Head of caudate nucleus (tissue), 42 donors: ENCODE measurements around the gene KCNQ5.

ENCODE experiments used
- DNase-seq, 42 donors: peaks; one replicate each; pipeline versions ENCODE4 v3.0.0 to v3.0.0-alpha.2; 2020 to 2021; ENCODE audit warnings: mixed read lengths in 7 of 42
- intact Hi-C: fragments of 100-400 bp; cut with DNase I; formaldehyde crosslinking; loops from one replicate; pipeline ENCODE4 v1.15.0; 2022

The KCNQ5 gene

DNA sequence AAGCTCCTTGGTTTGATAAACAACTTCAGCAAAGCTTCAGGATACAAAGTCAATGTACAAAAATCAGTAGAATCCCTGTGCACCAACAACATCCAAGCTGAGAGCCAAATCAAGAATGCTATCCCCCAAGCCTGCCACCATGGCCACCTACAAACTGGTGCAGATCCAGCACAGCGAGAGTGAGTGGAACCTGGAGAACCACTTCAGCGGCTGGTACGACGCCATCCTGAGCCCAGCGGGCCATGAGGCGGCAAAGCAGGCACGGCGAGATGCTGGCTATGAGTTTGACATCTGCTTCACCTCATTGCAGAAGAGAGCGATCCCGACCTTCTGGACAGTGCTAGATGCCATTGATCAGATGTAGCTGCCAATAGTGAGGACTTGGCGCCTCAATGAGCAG, 433.1 kb downstream of the KCNQ5 start:
- intact Hi-C loops = no loop called here
- no peak for DNase-seq

DNA sequence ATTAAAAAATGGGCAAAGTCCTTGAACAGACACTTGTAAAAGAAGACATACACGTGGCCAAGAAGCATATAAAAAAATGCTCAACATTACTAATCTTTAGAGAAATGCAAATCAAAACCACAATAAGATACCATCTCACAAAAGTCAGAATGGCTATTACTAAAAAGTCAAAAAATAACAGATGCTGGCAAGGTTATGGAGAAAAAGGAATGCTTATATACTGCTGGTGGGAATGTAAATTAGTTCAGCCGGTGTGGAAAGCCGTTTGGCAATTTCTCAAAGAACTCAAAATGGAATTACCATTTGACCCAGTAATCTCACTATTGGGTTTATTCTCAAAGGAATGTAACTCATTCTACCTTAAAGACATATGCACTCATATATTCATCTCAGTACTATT, 436.9 kb downstream of the KCNQ5 start:
- DNase-seq = no peak
- intact Hi-C loops = no loop called here

DNA sequence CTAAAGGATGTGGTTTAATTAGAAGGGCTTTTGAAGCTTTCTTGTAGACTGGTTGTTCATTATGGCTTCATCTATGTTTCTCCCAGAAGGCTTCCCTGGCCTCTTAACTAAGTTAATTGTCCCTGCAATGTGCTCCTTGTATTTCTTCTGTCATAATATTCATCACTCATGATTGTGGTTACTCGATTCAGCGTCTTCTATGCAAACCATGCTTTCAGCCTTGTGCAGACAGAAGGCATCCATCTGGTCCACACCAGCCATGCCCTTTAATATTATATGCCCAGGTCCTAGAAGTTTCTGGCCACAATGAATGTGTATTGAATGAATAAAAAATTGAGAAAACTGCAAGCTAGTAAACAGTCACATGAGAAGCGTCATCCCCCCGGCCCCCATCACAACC, 440.3 kb downstream of the KCNQ5 start:
- no peak for DNase-seq
- intact Hi-C loops = no loop called here

DNA sequence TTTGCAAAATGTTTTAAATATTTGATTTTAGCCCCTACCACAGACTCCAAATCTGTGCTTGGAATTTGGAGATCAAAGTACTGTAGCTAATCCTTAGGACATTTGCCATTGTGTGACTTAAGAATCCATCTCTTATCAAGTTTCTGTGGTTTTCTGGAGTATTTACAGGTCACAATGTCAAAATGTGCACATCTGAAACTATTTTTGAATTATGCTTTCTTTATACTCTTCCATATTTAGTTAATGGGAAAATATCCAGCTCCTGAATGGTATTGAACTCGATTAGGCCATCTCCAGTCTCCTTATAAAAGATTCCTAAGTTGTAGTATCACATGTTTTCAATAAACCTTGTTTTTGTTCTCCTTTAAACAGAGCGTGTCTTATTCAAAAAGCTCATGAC, 441.0 kb downstream of the KCNQ5 start:
- DNase-seq = no peak
- intact Hi-C loops = no loop called here

DNA sequence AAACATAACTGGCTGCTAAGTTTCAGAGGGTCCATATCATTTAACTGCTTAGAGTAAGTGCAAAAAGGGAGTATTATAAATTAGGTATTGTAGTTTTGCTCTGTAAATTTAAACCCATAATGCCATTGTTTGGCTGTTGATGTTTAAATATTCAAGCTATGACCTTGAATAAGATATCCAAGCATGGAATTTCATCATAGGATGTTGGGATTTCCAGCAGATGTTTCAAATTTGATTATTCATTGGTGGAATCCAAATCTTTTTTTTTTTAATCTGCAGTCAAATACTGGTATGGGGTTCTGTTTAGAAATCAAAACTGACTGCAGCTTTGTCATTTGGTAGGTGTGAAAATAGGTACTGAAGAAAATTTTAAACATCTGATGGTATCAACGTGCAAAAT, 442.4 kb downstream of the KCNQ5 start:
- intact Hi-C loops = no loop called here
- DNase-seq = no peak

DNA sequence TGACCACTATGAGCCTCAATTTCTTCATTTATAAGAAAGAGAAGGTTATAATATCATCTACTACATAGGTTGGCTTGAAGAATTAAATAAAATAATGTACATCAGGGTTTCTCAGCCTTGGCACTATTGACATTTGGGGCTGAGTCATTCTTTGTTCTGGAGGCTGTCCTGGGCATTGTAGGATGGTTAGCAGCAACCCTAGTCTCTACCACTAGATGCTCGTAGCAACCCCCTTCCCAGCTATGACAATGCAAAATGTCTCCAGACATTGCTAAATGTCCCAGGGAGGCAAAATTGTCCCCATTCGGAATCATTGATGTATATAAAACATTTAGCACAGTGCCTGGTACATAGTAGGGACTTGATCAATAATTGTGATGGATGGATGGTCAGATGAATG, 451.4 kb downstream of the KCNQ5 start:
- no peak for DNase-seq
- intact Hi-C loops = no loop called here

DNA sequence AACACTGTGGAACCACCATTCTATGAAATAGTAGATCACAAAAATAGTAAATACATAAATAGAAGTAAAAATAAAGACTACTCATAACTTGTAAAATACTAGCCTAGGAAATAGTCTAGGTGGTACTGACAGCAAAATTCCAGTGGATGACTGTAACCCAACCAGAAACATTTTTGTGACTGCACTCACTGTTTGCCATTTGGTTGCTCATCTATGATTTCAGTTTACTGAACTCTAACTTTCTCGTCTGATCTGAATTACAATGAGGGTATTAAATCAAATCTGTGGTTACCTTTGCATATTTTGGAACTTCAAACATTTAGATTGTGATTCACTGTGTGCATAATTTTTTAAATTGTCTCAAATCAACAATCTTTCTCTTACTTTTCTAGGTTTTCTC, 452.3 kb downstream of the KCNQ5 start:
- intact Hi-C loops = no loop called here
- no peak for DNase-seq

DNA sequence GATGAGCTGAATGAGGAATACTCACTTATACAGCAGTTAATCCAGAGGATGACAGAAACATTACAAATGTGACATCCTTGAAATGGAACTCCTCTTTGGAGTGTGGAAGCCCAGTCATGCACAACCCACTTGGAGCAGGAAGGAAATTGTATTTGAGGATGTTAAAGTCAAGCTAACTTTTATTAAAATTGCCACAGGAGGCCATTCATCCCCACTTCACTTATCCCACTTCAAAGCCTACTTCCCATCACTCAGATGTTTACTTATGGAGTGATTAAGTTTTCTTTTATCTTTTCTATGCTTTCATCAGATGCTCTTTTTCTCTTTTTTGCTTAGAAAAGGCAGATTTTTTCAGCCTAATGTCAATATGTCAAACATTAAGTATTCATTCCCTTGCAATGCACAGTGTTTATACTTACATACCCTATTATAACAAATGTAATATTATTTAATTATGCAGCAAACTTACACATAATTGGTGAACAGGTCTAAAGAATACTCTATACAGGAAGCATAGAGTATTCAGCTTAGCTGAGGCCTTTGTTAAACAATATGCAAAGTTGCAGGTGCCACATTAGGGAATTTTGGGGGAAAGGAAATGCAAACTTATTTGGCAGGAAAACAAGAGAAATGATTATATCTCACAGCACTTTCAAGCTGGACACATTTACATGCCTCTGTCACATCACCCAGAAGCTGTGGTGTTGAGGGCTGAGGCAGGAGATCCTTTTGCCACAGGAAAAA, 454.5 kb downstream of the KCNQ5 start:
- intact Hi-C loops = no loop called here

DNA sequence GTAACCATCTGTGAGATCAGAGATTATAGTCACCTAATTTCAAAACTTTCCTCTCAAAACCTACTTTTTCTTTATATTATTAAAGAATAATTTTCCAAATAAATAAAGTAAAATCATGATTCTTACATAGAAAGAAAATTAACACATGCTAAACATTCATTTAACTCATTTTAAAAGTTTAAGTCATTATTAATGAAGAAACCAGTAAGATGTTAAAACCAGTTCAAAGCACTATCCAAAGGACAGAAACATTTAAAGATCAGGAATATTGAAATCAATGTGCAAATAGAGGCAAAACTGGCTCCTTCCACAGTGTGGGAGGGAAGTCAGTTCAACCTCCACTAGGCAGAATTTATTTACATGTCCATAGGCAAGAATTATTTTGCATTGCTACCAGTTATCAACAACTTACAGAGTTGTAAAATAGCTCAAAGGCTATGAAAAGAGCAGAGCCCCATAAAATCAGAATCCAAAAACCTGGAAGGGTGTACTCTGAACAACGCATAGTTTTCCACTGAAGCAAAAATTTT, 456.5 kb downstream of the KCNQ5 start:
- intact Hi-C loops = no loop called here
- DNase-seq = no peak

More for the DNA sequence above, 454.5 kb downstream of the KCNQ5 start:
- DNase-seq = no peak

DNA sequence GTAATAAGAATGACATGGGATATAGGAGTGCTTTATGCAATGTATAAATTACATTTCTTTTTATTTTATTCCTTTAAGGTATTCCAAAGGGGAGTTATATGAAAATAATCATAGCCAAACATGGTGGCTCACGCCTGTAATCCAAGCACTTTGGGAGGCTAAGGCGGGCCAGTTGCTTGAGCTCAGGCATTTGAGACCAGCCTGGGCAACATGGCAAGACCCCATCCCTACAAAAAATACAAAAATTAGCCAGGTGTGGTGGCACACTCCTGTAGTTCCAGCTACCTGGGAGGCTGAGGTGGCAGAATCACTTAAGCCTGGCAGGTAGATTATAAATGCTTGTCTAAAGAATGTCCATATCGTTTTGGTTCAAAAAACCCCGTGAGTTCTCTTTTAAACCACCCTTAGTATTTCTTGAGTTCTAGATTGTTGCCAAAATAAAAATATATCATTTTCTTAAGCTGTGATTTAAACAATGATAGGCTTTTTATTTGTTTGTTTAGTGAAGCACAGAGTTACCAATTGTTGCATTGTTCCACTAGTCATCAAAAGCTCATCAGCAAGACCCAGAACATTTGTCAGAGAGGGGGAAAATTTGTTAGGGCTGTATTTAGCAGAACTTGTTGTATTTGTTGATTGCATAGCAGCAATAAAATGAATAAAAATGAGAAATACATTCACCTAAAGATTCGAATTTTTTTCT, 457.2 kb downstream of the KCNQ5 start:
- no peak for DNase-seq
- intact Hi-C loops = no loop called here

DNA sequence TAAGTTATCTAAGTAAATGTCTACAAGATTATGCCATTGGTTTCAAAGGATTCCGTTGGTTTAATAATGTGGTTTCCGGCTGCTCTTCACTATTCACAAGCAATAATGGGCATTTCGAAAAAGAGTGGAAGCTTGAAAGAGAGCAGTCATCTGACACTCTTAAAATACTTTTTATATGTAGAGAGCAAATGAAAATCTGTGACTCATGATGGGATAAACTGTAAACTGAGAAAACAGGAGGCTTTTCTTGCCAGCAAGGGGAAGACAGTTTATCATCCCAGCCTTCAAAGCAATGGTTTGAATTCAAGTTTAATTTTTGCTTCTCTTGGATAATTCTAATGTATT, 457.7 kb downstream of the KCNQ5 start:
- intact Hi-C loops = no loop called here
- DNase-seq = no peak

DNA sequence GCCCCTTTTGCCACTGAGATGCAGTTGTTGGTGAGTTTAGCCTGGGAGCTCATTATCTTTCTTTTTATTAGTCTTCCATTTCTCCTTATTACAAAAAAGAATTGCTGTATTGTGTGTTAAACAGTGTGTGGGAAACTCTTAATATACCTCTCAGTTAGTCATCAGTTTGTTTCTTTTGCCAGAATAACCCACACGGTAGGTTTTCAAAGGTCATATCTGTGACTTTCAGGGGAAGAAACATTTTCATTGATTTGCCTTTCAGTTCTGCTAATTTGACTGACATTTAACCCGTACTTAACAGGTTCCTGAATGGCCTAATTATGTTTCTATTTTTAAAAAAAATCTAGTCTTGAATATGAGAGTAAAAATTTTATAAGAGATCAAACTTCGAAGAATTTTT, 458.1 kb downstream of the KCNQ5 start:
- DNase-seq = no peak

DNA sequence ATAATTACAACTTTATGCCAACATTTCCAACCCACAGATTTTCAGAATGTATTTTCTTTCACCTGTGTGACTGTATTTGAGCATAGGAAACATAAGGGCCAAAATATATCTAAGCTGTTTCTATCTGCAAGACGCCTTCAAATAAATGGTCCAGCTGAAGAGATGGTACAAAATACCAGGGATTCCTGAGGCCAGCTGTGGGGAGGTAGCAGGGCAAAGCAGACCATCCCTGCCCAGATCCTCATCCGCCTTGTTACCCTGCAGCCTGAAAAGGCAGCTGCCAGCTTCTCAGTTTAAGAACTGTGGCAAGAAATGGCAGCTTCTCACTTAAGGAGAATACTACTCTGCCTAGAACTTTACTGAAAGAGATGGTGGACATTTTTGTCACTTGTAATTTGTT, 460.1 kb downstream of the KCNQ5 start:
- DNase-seq = no peak
- intact Hi-C loops = no loop called here

More for the DNA sequence above, 458.1 kb downstream of the KCNQ5 start:
- intact Hi-C loops = no loop called here

DNA sequence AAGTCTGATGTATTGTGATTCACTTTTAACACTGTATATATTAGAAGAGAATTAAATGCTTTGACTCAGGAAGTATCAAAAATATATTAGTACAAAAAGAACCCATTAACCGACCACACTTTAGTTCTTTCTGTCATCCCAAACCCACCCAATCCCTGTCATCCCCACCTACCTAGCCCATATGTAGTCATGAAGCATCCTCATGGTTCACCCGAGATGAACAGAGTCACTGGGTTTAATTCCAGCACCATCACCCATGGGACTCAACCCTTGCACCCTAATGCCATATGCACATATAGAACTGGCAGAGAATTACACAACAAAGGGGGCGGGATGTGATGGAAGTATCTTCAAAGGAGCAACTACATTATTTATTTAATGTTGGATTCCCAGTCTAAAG, 462.0 kb downstream of the KCNQ5 start:
- peak in 27 of 42 donors; percentile 6 to 77 (median 42) for DNase-seq
- intact Hi-C loops = no loop called here

DNA sequence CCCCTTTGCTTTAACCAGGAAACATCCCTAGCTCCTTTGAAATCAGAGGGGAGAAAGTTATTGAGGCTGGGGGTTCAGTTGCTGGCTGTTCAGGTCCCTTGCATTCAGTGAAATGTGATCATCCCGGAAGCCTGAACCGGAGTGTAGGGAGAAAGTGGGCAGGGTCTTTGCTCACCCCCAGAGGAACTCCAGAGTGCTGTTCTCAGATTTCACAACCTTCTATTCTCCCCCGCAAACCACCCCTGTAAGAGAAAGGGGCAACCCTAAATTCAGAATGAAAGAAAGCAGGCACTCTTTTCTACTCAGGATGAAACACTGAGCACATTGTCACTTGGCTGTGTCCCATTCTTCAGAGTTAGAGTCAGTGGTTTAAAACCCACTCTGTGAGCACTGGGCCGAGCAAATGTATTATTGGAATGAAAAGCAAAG, 463.6 kb downstream of the KCNQ5 start:
- intact Hi-C loops = no loop called here
- no peak for DNase-seq

DNA sequence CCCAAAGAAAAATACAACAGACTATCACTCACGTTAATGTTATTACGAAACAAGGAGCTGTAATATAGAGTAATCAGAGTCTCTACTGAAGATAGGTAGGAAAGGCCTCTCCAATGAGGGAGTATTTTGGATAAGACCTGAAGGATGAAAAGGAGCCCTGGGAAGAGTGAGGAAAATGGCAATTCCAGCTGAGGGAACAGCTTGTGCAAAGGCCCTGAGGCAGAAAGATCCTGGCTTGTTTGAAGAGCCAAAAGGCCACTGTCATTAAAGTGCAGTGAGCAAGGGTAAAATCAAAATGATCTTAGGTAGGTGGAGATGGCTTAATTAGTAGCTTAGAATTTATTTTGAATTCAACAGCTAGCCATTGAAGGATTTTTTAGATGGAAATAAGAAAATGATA, 464.9 kb downstream of the KCNQ5 start:
- no peak for DNase-seq
- intact Hi-C loops = no loop called here

DNA sequence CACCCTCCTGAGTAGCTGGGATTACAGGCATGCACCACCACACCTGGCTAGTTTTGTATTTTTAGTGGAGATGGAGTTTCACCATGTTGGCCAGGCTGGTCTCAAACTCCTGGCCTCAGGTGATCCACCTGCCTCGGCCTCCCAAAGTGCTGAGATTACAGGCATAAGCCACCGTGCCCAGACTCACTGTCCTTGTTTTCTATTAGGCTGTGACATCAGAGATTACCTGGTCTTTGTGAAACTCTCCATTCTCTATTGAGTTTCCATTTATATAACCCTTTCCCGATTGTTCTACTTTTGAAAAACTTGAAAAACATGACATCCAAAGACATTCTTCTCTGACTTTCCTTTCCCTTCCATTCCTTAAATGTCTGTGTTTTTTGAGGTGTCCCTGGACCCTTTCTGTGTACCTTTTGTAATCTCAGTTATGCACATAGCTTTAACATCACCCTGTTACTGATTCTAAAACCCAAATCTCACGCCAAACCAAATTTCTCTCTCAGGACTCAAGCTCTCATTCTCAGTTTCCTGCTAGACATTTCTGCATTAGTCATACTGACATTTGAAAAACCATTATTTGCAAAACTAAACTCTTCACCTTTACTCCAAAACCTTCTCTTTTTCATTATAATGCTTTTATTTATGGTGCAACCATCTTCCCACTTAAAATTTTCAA, 466.4 kb downstream of the KCNQ5 start:
- intact Hi-C loops = no loop called here
- no peak for DNase-seq

DNA sequence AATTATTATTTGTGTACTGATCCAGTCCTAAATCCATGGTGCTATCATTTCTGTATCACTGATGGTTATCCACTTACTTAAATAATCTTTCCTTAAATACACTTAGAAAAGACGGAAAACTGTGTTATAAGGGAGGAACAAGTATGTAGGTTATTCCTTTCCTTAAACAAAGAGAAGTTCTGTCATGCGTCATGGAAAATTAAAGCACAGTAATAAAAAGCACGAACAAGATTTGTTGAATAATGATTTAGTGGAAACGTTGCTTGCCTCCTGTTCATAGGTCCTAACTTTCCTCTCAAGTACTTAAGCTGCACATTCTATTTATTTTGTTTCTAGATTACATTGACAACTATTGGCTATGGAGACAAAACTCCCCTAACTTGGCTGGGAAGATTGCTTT, 483.1 kb downstream of the KCNQ5 start:
- no peak for DNase-seq
- intact Hi-C loops = no loop called here

DNA sequence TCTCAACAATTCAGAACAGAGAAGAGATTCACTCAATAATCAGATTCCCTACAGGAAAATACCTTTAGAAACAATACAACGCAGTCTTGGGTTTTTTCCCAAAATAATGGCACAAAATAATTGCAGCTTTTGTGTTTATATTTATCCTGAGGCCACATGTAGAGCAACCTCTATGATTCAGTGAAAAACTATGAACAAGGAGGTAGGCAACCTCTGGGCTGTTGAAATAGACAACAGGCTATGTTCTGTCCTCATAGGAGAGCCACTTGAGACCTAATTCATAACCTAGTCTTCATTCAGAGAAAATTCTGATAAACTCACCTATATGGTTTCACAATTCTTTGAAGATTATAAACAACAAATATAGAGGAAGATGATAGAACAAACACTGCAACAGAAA, 485.2 kb downstream of the KCNQ5 start:
- no peak for DNase-seq
- intact Hi-C loops = no loop called here

DNA sequence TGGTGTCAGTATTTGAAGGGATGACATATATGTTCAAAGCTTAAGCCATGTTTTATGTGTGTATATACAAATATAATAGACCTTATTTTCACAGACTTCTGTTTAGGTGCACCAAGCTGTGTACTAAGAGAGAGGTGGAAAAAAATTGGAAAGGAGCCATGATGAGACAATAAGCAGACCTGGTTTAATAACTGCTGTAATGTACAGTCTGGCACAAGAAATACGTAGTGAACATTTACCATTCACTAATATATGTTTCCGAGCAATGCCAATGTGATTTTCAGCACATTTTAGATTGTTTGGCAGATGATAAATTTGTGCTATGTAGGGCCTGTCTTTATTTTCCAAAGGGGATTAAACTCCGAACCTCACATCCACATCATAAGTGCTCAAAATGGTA, 487.1 kb downstream of the KCNQ5 start:
- intact Hi-C loops = no loop called here
- no peak for DNase-seq
